Renal cortex interstitium (tissue), 15 donors: ENCODE data around the gene CLCN1. TPM values are rescaled to one million over a fixed set of nuclear protein-coding genes. Genes with fewer than 3 reads are reported as not detected.
A peak's percentile ranks its signal among the peaks of the same experiment; 100 is the strongest.

Experiments
- DNase-seq, 11 donors: peaks; one replicate each; pipeline ENCODE4 v3.0.0-alpha.2; 2013; ENCODE audit warnings: low read depth in 9 of 11, low spot score in 4 of 11; ENCODE audit errors: extremely low read depth in 1 of 11
- long read RNA-seq, 16 experiments: transcript quantifications; one replicate each; lab custom pipeline, GENCODE V29; 2026
- polyA plus RNA-seq, 3 donors: library from polyadenylated mRNA; unstranded; fragments of 120-200 nt; gene quantifications; one replicate each; pipeline ENCODE4 v1.2.1, GENCODE V29; 2013; ENCODE audit not compliant: insufficient read length in 3 of 3

Gene CLCN1
- polyA plus RNA-seq, result under 1 TPM; 0.15 to 0.23 (median 0.20) TPM
- long read RNA-seq, donor 1, result 0 reads
- long read RNA-seq, donor 2, result 0 reads
- long read RNA-seq, donor 3, result 0 reads
- long read RNA-seq, donor 4, result 0 reads
- long read RNA-seq, donor 5, result 0 reads
- long read RNA-seq, donor 6, result 0 reads
- long read RNA-seq, donor 7, result 0 reads
- long read RNA-seq, donor 8, result 0 reads
- long read RNA-seq, donor 9, result 0 reads
- long read RNA-seq, donor 10, result 0 reads
- long read RNA-seq, donor 11, result 0 reads
- long read RNA-seq, donor 12, result 0 reads
- long read RNA-seq, donor 13, result 0 reads
- long read RNA-seq, donor 14, result 0 reads
- long read RNA-seq, donor 15, result 0 reads
- long read RNA-seq, donor 16, result 0 reads

DNA sequence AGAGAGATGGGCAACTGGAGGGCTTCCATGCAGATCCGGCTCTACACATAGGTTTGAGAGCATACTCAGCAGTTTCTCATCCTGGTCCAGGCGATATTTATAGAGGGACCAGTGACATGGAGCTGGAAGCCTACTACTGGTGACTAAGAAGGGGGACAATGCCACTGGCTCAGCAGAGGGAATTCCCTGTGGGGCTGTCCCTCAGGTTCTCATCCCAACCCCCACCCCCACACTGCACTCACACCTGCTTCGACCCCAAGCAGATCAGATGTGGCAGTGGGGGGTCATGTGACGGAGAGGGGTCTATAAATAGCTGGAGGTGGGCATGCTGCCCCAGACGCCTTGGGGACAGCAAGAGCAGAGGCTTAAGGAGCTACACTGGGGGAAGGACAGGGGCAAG, at the start of gene CLCN1:
TSS of gene CLCN1 (plus strand) at position 336 of the 400 bp plus-strand sequence. CDS start 102 bp downstream, outside the sequence.
- no peak for DNase-seq

DNA sequence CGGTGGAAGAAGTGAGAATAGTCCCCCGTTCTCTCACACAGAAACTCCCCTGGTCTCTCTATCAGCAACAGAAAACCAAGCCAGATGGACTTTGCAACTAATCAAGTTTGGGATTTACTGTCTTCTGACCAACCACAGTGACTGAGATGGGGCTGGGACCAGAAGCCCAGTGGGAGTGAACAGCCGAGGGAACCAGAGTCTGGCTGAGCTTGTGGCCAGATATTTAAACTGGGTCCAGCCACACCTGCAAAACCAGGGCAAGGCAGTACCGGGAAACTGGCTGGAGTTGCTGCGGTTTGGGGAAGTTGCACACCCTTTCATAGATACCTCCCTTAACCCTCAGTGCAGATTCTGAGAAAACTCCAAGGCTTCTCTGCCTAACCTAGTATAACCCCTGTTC, 46.7 kb upstream of the CLCN1 start:
- DNase-seq, result no peak

DNA sequence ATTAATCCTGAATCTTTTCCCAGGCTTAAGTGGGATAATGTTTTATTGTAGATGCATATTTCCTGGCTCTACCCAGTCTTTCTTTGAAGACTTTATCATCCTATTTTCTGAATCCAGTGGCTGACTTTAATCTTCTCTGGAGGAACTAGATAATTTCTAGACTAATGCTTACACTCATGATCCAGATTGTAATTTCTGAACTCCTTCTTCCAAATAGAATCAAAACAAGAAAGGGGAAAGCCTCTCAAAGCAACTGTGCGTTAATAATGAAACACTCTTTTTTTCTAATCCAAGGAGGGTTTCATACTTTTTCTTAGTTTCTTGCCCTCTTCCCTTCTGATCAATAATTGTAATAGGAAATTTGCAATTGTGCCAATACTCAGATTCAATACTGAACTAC, 44.7 kb upstream of the CLCN1 start:
- no peak for DNase-seq

DNA sequence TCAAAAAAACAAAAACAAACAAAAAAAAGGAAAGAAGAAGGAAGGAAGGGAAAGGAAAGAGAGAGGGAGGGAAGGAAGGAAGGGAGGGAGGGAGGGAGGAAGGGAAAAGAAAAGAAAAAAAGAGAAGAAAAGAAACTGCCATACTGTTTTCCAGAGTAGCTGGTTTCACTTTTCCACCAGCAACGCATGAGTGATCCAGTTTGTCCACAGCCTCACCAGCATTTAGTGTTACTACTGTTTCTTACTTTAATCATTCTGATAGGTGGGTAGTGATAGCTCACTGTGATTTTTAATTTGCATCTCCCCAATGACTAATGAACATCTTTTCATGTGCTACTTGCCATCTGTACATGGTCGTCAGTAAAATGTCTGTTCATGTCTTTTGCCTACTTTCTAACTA, 43.0 kb upstream of the CLCN1 start:
- DNase-seq, result no peak

DNA sequence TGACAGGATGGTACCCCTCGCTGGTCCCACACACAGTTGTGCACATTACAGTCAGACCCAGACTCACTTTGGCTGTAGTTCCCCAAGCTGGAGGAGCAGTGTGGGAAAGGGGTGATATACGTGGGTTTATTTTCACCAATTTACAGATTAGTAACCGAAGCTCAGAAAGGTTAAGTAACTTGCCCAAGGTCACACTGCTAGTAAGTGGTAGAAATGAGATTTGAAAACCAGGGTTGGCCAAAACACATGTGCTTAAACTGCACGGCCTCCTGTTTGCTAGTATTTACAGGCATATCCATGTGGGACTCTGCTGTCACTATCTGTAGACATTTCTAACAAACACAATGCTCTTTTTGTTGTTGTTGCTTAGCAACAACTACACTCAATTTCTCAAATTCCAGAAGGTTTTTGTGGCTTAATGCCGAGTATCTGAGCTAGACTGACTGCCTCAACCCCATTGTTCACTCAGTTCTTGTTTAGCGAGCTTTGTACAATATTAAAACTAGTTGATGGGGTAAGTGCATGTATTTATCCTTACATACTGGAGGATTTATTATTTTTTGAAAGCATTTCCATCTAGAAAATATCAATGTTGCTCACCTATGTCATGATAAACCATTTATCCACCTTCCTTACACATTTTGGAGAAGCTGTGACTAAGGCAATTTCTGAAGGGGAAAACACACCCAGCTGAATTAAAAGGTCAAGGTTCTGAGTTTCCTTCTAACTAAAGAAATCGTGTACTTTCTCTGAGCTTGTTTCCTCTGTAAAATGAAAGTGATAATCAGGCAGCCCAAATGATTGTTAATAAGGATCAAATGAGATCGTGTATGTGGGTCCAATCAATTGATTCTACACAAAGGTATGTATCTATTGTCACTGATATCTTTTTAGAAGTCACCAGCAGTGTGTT, 36.5 kb upstream of the CLCN1 start:
- peak in 5 of 11 donors; percentile 59 to 77 (median 69) for DNase-seq

DNA sequence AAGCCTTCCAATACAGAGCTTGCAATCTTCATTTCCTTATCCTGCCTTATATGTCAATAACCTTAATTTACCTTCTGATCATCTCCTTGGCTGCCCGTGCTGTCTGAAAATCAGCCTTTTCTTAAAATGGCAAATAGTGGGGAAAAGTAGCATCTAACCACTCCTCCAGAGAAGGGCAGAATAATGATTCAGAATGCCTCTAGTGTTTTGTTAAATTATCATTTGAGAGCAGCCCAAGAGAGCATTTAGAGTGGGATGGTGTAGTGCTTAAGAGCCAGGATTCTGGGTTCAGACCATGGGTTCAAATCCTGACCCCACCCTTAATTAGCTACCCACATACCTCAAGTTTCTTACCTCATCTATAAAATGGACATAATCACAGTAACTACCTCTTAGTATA, 35.8 kb upstream of the CLCN1 start:
- no peak for DNase-seq

DNA sequence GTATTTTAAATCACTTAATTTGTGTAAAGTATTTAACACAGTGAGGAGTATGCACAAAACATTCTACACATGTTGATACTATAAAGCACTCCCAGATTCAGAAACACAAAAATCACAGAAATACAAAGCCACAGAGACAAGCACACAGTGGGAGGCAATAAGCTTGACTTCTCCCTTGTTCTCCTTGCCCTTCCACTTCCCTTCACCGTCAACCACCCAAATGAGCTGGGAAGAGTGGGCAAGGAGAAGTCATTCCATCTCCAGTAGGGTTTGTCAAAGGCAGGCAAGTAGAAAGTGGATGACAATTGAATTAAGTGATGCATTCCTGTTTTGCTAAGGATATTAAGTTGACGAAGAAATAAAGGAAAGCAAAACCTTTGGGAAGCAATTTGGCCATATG, 35.3 kb upstream of the CLCN1 start:
- DNase-seq, result no peak

DNA sequence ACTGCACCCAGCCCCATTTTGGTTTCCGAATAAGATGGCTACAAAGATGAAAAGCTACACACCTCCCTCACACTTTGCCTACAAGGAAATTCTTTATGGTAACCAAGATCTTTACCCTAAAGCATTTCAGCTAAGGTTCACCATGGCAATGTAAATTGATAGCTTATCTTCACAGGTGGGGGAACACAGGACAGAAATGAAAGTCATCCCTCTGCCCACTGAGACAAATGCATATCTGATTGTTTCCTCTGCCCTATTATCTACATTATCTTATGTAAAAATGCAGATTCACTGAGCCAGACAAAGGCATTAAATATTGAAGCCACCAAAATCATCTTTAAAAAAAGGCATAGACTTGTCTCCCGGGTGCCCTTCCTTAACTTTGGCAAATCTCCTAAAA, 34.4 kb upstream of the CLCN1 start:
- DNase-seq, result no peak

DNA sequence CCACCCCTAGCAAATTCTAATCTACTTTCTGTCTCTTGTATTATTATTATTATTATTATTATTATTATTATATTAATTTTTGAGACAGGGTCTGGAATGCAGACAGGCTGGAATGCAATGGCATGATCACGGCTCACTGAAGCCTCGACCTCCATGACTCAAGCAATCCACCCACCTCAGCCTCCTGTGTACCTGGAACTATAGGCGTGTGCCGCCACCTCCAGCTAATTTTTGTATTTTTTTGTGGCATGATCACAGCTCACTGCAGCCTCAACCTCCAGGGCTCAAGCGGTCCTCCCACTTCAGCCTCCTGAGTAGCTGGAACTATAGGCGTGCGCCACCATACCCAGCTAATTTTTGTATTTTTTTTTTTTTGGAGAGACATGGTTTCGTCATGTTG, 33.8 kb upstream of the CLCN1 start:
- DNase-seq, result no peak

DNA sequence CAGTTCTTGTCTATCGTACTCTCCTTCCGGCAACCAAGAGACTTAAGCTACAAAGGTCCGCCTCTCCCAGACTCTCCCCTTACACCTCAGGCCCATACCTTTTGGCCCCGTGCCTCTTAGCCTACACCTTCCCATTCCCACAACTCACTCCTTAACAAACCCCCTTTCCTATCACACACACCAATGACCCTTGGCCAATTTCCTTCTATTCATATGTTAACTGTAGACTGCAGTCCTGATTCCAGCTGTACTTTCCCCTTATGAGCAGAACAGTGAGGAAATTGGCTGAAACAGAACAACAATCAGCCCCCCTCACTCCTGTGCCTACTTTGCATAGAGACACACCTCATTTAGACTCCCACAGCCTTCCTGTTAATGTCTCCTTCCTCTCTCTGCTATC, 32.5 kb upstream of the CLCN1 start:
- DNase-seq, result no peak

DNA sequence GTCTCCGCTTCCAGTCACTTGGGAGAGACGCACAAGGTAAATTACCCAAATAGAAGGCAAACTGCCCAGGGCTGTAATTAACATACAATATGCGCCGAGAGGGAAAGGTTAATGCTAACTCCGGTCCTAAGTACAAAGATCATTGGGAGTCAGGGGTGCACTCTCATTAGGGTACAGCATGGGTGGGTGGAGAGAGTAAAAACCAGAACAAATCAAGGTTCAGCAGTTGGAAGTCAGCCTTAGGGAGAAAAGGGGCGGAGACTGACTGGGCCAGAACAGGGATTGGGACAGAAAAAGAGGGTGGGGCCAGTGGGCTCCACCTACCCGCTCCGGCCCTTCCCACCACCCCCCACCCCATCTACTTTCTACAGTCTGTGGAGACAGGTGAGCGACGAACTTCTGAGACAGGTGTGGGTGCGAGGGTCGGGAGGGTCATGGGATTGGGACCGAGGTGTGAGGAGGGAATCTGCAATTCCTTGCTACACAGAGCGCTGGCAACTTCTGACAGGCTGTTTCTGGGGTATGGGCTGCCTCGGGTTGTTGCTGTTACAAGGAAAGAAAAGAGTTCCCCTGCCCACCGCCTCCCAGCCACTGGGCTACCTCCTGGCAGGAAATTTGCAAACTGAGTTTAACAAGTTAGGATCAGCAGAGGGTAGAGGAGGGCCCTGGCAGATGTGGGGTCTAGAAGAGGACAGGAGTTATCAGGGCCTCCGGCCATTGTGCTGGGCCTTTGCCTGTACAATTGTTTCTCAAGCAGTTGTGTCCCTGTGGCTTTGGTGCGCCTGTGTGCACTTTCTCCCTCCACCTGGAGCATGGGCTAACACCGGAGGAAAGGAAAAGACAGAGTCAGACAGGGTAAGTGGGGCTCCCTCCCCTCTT, 31.1 kb upstream of the CLCN1 start, which contains the start of gene TMEM139:
TSS of gene TMEM139 (plus strand) at position 368 of the 879 bp plus-strand sequence. CDS start 1,000 bp downstream, outside the sequence.
- peak in 2 of 11 donors; percentile 62 to 78 for DNase-seq

DNA sequence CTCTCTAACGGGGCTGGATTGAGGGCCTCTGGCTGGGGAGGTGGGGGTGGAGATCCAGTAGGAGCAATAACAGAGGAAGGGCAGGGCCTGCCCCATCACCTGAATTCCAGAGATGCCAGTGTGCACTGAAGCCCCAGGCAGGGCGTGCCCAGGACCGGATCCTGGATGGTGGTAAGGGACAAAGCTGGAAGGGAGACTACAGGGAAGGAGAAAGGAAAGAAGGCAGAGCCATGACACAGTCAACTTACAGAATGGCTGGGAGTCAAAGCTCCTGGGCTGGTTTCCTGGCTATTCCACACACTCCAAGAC, 30.5 kb upstream of the CLCN1 start:
- peak in 2 of 11 donors; percentile 56 to 60 for DNase-seq

DNA sequence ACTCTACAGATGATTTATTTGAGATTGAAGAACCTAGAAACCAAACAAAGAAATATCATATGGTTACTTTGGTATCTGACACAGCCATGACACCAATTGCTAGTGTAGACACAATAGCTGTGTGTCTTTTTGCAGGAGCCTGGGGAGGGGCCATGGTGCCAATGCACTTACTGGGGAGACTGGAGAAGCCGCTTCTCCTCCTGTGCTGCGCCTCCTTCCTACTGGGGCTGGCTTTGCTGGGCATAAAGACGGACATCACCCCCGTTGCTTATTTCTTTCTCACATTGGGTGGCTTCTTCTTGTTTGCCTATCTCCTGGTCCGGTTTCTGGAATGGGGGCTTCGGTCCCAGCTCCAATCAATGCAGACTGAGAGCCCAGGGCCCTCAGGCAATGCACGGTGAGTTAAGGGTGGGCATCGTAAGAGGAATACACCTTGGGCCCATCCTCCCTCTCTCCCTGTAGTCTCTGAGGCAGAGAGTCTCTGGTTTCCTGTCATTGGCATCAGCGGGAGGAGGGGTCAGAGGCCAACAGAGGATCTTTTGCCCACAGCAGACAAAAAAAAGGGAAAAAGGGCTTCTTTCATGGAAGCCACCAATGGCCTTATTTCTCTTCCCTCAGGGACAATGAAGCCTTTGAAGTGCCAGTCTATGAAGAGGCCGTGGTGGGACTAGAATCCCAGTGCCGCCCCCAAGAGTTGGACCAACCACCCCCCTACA, 29.9 kb upstream of the CLCN1 start:
- DNase-seq, result no peak

DNA sequence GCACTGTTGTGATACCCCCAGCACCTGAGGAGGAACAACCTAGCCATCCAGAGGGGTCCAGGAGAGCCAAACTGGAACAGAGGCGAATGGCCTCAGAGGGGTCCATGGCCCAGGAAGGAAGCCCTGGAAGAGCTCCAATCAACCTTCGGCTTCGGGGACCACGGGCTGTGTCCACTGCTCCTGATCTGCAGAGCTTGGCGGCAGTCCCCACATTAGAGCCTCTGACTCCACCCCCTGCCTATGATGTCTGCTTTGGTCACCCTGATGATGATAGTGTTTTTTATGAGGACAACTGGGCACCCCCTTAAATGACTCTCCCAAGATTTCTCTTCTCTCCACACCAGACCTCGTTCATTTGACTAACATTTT, 29.4 kb upstream of the CLCN1 start:
- no peak for DNase-seq

DNA sequence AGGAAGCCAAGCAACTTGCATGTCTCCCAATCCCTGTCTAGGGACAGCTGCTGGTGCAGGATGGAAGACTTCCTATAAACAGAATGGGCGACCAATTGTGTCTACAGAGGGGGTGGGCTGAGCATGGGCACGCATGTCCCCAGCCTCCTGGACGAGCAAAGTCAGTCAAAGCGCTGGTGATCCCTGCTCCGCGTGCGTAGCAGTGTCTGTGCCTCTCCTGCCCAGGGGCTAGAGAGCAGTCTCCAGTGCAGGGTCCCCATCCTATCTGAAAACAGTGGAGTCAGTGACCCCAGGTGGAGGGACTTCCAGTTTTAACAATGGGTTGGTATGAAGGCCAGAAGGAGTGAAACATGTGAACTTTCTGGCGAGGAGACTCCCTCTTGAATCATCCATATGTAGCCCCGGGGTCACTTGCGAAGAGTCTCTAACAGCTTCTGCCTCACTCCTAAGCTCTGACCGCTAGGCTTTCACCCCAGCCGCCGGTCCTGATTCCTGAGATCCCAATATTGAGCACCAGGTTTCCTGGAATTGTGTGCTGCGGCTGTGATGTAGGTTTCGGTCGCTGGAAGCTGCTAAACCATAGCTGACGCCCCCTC, 28.5 kb upstream of the CLCN1 start:
- DNase-seq, result no peak

DNA sequence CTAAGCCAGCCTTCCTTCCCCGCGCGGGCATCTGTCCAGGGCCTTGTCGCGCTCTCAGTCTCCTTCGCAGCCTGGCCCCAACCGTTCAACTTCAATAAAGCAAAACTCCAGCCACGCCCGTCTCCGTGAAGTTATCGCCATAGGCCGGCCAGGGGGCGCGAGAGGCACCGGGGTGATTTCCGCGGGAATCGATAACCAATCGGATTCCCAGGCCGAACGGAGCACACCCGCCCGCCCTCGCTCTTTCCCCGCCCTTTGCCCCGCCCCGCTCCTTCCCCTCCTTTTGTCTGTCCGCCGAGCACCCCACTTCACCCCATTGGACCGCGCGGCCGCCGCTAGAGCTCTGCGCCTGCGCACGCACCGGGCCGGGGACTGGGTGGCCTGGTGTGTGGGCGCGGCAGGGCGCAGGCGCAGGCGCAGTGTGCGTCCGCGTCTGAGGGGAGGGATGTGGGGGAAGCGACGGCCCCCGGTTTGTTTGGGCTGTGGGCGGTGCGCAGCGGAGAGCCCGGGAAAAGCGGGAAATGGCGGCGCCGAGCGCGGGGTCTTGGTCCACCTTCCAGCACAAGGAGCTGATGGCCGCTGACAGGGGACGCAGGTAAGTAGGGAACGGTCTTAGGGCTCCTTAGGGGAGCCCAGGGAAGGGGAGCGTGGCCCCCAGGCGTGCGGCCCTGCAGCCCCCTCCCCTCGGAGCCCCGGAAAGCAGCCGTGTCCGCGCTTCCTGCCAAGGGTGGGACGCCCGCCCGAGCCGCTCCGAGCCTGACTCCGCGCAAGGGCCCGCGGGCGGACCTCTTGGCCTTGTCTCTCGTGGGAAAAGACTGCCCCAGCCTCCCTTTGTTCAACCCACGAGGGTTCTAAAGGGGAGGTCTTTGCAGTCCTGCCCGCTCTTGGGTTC, 27.7 kb upstream of the CLCN1 start, which contains the start of gene CASP2:
TSS of gene CASP2 (plus strand) at position 417 of the 892 bp plus-strand sequence. CDS start at position 522, 105 bp downstream.
- peak; percentile 81 to 97 (median 93) for DNase-seq

DNA sequence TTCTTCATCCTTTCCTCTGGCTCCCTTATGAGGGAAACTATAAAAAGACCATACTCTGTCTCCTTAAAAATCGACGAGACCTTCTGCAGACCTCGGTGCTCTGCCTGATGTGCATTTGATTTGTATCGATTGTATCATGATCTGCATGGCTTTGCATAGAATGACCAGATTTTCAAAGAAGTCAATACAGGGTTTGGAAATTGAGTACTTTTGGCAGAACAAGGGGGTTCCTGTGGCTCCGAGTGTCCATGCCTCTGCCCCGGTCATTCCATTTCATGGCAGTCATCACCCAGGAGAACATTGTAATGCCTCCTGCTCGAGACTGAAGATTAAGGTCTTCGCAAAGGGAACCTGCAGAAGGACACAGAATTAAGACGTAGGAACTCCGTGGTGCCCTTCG, 27.1 kb upstream of the CLCN1 start:
- no peak for DNase-seq
